ENCODE results near the gene ARHGEF9.

GRCh38 chrX:63673896-63674295, 111.1 kb downstream of the ARHGEF9 start:
- TF ChIP-seq CTCF (IDR thresholded peaks at IDR 0.05), result no peak
- no peak for TF ChIP-seq POLR2A (IDR thresholded peaks at IDR 0.05)
